ENCODE data around the gene CDHR3.

- TF ChIP-seq, protein P1, sequence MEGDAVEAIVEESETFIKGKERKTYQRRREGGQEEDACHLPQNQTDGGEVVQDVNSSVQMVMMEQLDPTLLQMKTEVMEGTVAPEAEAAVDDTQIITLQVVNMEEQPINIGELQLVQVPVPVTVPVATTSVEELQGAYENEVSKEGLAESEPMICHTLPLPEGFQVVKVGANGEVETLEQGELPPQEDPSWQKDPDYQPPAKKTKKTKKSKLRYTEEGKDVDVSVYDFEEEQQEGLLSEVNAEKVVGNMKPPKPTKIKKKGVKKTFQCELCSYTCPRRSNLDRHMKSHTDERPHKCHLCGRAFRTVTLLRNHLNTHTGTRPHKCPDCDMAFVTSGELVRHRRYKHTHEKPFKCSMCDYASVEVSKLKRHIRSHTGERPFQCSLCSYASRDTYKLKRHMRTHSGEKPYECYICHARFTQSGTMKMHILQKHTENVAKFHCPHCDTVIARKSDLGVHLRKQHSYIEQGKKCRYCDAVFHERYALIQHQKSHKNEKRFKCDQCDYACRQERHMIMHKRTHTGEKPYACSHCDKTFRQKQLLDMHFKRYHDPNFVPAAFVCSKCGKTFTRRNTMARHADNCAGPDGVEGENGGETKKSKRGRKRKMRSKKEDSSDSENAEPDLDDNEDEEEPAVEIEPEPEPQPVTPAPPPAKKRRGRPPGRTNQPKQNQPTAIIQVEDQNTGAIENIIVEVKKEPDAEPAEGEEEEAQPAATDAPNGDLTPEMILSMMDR (tag by site-specific recombination; IDR thresholded peaks at IDR 0.05), result no peak
- TF ChIP-seq ZNF513 (tag by site-specific recombination; IDR thresholded peaks at IDR 0.05) (no peak), ZFP3 (tag by site-specific recombination; IDR thresholded peaks at IDR 0.05; ENCODE audit: low read depth) (no peak), GFI1B (tag by site-specific recombination; IDR thresholded peaks at IDR 0.05) (no peak)
These were observed 75.2 kb downstream of the CDHR3 start for GRCh38 chr7:106038289-106038688.

All from HEK293 (cell line).